ENCODE measurements around the gene HDGFL3. TPM values are rescaled to one million over a fixed set of nuclear protein-coding genes. Genes with fewer than 3 reads are reported as not detected.

HDGFL3 gene
- total RNA-seq, 1 experiment from 2014 or later: 67.3 TPM

GRCh38 chr15:83081256-83082014 is 126.2 kb downstream of the HDGFL3 start:
- DNase-seq (ENCODE audit: low spot score): no peak
- in situ Hi-C loops (cut with HindIII; ENCODE audit: low sequenced_read_pairs): no loop called here

- in situ Hi-C loops (cut with HindIII; ENCODE audit: low sequenced_read_pairs): no loop called here
Measured at GRCh38 chr15:83078712-83079111, 128.9 kb downstream of the HDGFL3 start.

More at GRCh38 chr15:83078712-83079111, 128.9 kb downstream of the HDGFL3 start:
- no peak for DNase-seq (ENCODE audit: low spot score)

Other genes starting within 250 kb of the HDGFL3 start
- 26.8 and 38.9 TPM in 2 replicates for gene RAMAC, start 221.6 kb downstream of the HDGFL3 start, total RNA-seq (2014; rRNA removed; shearing (Covaris generic))
- 15.7 and 21.2 TPM in 2 replicates for gene C15orf40, start 196.2 kb downstream of the HDGFL3 start, total RNA-seq (2014; rRNA removed; shearing (Covaris generic))
- 78.8 and 136 TPM in 2 replicates for gene BTBD1, start 140.6 kb downstream of the HDGFL3 start, total RNA-seq (2014; rRNA removed; shearing (Covaris generic))
- not detected in 2 replicates for gene TM6SF1, start 100.2 kb downstream of the HDGFL3 start, total RNA-seq (2014; rRNA removed; shearing (Covaris generic))
- not detected in 2 replicates for gene BNC1, start 76.8 kb upstream of the HDGFL3 start, total RNA-seq (2014; rRNA removed; shearing (Covaris generic))
- gene SH3GL3, start 239.5 kb upstream of the HDGFL3 start, total RNA-seq (2014; rRNA removed; shearing (Covaris generic)): not detected in 2 replicates